GM19240 (cell line): ENCODE measurements around the gene ALDH16A1.

Source experiments
- DNase-seq: peaks from one replicate; pipeline ENCODE4 v3.0.0; 2011; ENCODE audit warnings: low spot score; ENCODE audit not compliant: insufficient read length

The ALDH16A1 gene

GRCh38 chr19:49423071-49423984 lies 29.7 kb upstream of the ALDH16A1 start, which contains the start of gene PTH2:
Gene PTH2 (minus strand): TSS chr19:49423441. CDS start chr19:49423339, 102 bp downstream.
- DNase-seq: no peak

- no peak for DNase-seq
Measured at GRCh38 chr19:49423985-49424303, 29.1 kb upstream of the ALDH16A1 start.

DNA sequence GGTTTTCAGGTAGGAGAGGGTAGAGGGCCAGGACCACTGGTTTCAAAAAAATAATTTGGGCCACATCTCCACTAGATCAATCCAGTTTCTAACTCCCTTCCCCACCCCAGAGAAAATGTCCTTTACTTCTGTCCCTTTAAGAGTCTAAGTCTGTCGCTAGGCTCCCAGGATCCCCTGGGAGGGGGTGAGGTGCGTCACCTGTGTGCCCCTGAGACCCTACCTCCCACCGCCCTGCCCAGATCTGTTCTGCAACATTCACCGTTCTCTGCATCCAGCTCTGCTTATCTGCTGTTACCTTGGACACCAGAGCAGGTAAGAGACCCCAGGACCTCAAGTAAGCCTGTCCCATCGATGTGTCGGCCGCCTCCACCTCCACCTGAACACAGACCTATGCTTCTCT lies 27.8 kb upstream of the ALDH16A1 start, which contains the start of gene GFY:
Gene GFY (plus strand): TSS at position 211 of the 400 bp plus-strand sequence. CDS start 1,043 bp downstream, outside the sequence.
- no peak for DNase-seq

DNA sequence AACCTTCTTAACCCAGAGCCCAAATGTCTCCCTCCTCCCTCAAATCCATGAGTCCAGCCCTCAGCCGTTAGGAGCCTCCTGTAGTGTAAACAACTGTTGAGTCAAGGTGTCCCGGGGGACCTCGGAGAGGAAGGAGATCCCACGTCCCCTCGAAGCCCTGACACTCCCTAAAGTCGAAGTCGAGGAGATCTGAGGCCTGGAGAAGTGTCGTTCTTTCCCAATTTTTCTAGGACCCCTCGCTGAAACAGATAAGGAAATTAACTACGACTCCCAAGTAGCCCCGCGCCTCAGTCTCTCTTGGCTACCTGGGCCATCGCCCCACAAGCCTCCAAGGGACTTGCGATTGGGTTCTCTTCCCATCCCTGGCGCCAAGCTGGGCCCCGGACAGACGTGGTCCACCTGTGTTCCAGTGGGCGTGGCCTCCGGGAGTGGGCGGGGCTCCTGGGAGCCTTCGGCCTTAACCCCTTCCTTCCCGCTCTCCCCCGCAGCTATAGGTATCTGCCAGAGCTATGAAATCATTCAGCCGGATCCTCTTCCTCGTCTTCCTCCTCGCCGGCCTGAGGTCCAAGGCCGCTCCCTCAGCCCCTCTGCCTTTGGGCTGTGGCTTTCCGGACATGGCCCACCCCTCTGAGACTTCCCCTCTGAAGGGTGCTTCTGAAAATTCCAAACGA lies 27.0 kb upstream of the ALDH16A1 start:
- DNase-seq: no peak

- no peak for DNase-seq
Measured at GRCh38 chr19:49427339-49427738, 25.7 kb upstream of the ALDH16A1 start.

- no peak for DNase-seq
Measured at GRCh38 chr19:49427855-49428546, 25.0 kb upstream of the ALDH16A1 start.

DNA sequence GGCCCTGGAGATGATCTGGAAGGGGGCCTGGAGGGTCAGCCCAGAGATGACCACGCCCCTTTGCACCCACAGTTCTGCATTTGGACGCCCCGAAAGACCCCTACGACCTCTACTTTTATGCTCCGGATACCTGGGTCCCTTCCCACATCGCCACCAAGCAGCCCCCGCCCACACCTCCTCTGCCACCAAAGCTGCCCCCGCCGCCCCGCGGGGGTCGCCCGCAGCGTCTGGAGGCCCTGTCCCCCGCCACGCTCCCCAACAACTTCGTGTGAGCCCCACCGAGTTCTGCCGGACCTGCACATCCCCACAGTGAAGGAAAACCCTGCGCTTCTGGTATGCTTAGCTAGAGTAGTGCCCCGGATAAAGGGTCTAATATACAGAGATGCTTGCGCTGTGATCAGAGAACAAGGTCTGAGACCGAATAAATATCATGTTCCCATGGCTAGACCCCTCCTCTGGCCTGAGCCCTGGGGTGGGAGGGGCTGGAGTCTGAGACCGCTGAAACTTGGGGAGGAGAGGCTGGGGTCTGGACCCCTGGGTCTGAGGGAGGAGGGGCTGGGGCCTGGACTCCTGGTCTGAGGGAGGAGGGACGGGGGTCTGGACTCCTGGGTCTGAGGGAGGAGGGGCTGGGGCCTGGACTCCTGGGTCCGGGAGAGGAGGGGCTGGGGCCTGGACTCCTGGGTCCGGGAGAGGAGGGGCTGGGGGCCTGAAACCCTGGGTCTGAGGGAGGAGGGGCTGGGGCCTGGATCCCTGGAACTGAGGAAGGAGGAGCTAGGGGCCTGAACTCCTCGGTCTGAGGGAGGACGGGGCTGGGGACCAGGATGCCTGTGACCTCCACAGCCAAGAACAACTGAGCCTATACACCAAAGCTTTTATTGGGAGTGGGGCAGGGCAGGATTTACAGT lies 24.2 kb upstream of the ALDH16A1 start:
- no peak for DNase-seq

DNA sequence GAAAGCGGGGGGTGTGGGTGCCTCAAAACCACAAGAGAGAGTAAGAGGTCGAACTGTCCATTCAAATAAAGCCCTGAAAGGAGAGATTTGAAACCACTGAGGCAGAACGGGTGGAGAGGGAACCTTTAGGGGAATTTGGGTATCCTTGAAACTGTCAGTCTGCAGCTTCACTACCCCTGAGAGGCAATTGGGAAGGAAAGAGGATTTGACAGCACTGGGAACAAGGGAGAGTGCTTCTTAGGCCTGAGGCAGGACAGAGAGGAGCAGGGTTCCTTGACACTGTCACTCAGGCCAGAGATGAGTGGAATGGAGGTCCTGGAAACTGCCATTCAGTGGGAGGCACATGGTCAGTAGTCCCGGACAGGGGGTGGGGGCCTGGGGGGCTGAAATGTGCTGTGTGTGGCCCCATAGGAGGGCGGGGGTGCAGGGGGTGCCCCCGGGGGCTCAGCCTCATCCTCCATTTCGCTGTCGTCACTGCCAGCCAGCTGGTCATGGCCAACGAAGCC lies 22.8 kb upstream of the ALDH16A1 start:
- DNase-seq: no peak

DNA sequence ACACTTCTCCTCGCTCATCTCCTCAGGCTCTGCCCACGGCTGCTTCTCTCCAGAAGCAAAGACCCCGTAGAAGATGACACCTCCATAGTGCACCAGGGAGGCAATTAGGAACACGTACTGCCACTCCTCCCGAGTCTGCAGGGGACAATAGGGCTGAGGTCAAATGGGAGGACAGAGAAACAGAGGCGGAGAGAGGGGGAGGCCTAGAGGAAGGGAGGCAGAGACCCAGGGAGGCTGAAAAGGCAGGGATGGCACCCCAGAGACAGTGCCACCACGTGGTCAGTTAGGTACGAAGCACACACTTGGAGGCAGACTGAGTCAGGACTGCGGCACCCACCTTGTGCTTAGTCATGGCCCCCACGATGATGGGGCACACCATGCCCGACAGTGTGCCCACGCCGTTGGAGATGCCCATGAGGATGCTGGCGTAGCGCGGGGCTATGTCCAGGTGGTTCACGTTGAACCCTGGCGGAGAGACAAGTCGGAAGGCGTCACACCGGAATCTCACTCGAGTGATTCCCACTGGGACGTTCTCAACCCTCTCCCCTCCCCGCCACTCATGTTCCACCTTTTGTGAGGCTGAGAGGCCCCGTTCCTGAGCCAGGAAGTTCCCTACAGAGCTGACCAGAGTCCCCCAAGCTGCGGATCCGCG lies 22.2 kb upstream of the ALDH16A1 start:
- DNase-seq: no peak

DNA sequence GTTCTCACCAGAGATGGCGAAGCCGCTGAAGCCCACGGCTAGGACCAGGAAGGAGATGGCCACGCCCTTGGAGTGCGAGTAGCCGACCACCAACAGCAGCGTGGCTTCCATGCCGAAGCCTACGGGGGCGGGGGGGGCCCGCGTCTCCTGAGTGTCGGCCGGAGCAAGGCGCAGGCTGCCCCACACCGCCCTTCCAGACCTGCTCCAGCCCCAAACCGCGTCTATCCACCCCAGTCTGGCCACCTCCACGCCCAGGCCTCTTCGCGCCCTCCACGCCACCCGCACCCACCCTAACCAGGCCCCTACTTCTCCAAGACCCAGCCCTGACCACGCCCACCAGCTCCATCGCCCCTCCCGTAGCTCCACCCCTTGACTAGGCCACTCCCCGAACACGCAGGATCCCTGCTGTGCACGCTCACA lies 21.7 kb upstream of the ALDH16A1 start:
- DNase-seq: no peak

GRCh38 chr19:49432141-49433073 lies 20.6 kb upstream of the ALDH16A1 start:
- no peak for DNase-seq

DNA sequence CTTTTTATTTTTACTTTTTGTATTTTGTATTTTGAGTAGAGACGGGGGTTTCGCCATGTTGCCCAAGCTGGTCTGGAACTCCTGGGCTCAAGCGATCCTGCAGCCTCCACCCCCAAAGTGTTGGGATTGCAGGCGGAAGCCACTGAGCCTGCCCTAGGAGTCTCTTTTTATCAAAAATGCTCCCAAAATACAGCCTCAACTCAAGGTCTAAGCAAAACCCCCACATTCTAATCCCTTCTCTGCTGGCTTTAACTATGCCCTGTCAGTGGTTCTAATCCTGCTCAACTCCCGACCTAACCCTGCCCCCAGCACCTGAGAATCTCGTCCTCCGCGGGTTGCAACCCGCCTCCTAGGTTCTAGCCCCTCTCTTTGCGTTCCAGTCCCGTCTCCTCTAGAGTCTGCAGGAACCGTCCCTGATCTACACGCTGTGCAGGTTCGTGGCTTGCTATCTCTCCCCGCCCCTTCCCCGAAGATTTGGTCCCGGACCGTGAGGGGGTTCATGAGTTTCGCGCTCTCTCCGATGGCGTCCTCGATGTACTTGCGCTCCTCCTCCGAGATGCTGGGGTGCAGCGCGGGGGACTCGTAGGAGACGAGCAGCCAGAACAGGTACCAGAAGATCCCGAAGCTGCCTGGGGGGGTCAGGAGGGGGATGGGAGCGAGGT lies 19.7 kb upstream of the ALDH16A1 start:
- no peak for DNase-seq

DNA sequence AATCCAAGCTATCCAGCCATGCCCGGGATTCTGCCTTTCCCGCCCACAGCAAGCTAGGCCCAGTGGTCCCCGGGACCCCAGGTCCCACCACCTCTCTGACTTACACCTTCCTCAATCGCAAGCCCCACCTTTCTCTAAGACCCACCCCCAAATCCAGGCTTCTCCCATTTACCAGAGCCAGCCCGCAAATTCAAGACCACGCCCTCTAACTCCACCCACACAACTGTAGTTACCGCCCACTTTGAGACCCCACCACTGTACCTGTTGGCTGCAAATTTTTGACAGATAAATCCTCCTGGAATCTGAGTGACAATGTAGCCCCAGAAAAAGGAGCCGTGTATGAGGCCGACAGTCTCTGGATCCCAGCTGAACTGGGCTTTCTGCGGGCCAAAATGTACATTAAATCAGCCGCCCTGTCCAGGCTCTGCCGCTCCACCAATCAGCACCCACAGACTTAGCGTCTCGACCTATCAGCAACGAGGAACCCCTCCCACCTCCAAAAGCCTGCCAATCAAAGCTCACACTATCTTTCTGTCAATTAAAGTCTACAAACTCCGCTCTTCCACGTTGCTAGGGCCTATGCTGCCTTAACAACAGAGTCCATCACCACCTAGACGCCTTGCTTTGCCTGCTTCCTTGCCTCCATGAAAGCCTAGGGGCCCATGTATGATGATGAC lies 18.0 kb upstream of the ALDH16A1 start:
- no peak for DNase-seq

- DNase-seq: no peak
Measured at GRCh38 chr19:49435670-49436069, 17.4 kb upstream of the ALDH16A1 start.

DNA sequence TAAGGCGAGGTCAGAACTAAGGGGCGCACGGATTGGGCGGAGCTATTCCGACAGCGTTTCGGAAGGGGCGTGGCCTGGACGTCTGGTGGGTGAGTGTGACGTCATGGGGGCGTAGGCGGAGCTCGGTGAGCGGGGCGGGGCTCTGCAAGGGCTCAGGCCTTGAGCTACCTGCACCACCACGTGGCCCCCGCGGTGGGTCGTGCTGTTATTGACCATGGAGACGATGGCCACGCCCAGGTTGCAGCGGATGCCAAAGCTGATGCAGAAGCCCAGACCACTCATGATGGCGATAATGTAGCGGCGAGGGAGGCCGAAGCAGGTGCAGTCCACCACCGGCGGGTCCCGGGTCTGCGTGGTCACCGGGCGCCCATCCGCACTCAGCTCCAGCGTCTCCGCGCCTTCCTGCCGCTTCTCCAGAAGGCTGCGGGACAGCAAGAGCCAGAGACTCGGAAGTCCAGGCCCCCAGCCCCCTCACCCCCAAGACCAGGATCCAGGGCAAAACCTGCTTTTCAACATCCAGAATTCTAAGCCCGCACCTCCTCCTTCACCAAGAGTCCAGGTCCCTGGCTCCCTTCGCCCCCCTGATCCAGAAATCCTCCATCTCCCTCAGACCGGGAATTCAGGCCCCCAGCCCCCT lies 16.5 kb upstream of the ALDH16A1 start:
- DNase-seq: no peak

DNA sequence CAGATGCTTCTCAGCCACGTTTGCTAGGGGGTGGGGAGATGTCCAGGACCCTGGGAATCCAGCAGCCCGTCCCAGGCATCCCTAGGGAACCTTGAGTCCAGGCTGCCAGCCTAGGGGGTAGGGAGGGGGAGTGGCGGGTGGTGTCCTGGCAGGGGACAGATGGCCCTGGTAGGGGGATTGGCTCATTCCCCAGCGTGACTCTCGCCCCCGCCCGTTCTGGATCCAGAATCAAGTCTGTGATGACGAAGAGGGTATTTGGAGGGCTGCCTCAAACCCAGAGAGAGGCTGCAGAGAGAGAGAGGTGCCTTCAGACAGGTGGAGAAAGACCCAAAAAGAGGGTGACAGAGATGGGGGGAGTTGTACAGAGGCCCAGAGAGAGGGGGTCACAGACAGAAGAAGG lies 15.8 kb upstream of the ALDH16A1 start:
- DNase-seq: no peak

DNA sequence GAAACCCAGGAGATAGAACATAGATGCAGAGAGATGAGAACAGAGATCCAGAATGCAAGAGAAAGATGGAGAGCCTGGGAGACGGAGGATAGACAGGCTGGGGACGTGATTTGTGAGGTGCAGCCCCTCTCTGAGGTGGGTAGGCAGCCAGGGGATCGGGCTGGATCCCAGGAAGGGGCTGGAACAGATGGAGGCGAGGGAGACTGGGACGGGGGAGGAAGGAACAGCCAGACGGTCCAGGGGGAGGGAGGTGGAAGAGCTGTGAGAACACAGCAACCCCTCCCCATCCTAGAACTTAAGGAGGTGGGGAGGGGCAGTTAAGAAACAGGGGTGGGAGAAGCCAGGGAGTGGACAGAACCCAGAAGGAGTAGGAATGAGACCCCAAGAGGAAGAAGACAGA lies 14.8 kb upstream of the ALDH16A1 start:
- DNase-seq: no peak

GRCh38 chr19:49439836-49440235 lies 13.2 kb upstream of the ALDH16A1 start:
- no peak for DNase-seq
